Stomach (tissue), 9 donors: ENCODE results near the gene PRR5. TPM values are rescaled to one million over a fixed set of nuclear protein-coding genes. Genes with fewer than 3 reads are reported as not detected.

ENCODE experiments used
- DNase-seq, 2 donors: peaks; one replicate each; pipeline versions ENCODE4 v3.0.0 to v3.0.0-alpha.2; 2013 to 2019
- H3K27ac ChIP-seq, 5 donors: fragments of 200-600 bp in 4 of 5; sonication (generic) in 4 of 5; one replicate each; pipeline ENCODE4 v1.5.1; 2013 to 2019; ENCODE audit warnings: mild to moderate bottlenecking in 1 of 5, moderate library complexity in 1 of 5
- H3K27me3 ChIP-seq, 3 donors: fragments of 200-600 bp; sonication (generic); one replicate each; pipeline ENCODE4 v1.5.1; 2017 to 2019; ENCODE audit warnings: mixed run types in 1 of 3
- H3K36me3 ChIP-seq, 4 donors: fragments of 200-600 bp; sonication (generic); 1 replicate in 3 of 4; 2 replicates in 1 of 4; pipeline ENCODE4 v1.5.1; 2016 to 2019
- H3K4me1 ChIP-seq, 4 donors: fragments of 200-600 bp; sonication (generic); one replicate each; pipeline ENCODE4 v1.5.1; 2016 to 2019
- H3K4me3 ChIP-seq, 4 donors: fragments of 200-600 bp; sonication (generic) in 3 of 4; one replicate each; pipeline ENCODE4 v1.5.1; 2016 to 2019; ENCODE audit warnings: mild to moderate bottlenecking in 1 of 4
- H3K9me3 ChIP-seq, 4 donors: fragments of 200-600 bp; sonication (generic); one replicate each; pipeline ENCODE4 v1.5.1; 2016 to 2019
- CTCF ChIP-seq, 7 experiments: fragments of 450-650 bp in 4 of 7; fragments of 200-600 bp in 3 of 7; sonication (generic) in 3 of 7; IDR thresholded peaks; one replicate each; pipeline ENCODE4 v1.5.1; 2016 to 2019; ENCODE audit warnings: antibody characterized with exemption in 7 of 7, control low read depth in 2 of 7, mild to moderate bottlenecking in 1 of 7
- EP300 ChIP-seq: sonication (generic); formaldehyde crosslinking; IDR thresholded peaks from one replicate; pipeline ENCODE4 v1.6.1; 2017; ENCODE audit warnings: antibody characterized with exemption
- POLR2A ChIP-seq, 4 donors: fragments of 450-650 bp; IDR thresholded peaks; one replicate each; pipeline ENCODE4 v1.6.1; 2016; ENCODE audit warnings: antibody characterized with exemption in 4 of 4, control low read depth in 2 of 4, mild to moderate bottlenecking in 1 of 4, moderate library complexity in 1 of 4
- POLR2AphosphoS5 ChIP-seq, 3 donors: sonication (generic); formaldehyde crosslinking; IDR thresholded peaks; one replicate each; pipeline ENCODE4 v1.6.1; 2016; ENCODE audit warnings: antibody characterized with exemption in 3 of 3
- whole genome bisulfite sequencing, 5 donors: extraction: QIAGEN DNeasy Blood & Tissue Kit in 3 of 5; methylation state at CpG; one replicate each; pipeline versions ENCODE4 v1.1.5 to v1.1.7; 2013 to 2018; 5-methylcytosine and 5-hydroxymethylcytosine counted together
- intact Hi-C: fragments of 100-400 bp; cut with DNase I; formaldehyde crosslinking; loops from one replicate; pipeline ENCODE4 v1.15.1; 2023; ENCODE audit warnings: low total_unique reads
- polyA plus RNA-seq, 3 donors: library from polyadenylated mRNA; stranded (reverse); fragments of 200-250 nt; gene quantifications; one replicate each; pipeline ENCODE4 v1.2.3, GENCODE V29; 2013
- total RNA-seq, 5 donors: library from RNA; depleted of rRNA; stranded (reverse); fragments of >200 nt; gene quantifications; one replicate each; pipeline versions ENCODE4 v1.1.0 to v1.2.3, GENCODE V29; 2014 to 2016
- donor health status: healthy with polysubstance abuse.
- donor health status: Bipolar disorder and iron deficiency.
- donor health status: healthy.

PRR5 gene
- total and polyA plus RNA-seq, 8 donors, result 8.3 to 36.5 (median 17.9) TPM; not detected in 1

- 67 to 74% (median 69%) methylated on average over 1 of the region's 1 CpG for WGBS, 5 donors
- no peak for TF ChIP-seq EP300
- TF ChIP-seq CTCF (IDR thresholded peaks at IDR 0.05), result no peak
- TF ChIP-seq POLR2AphosphoS5 (IDR thresholded peaks at IDR 0.05), result no peak
- TF ChIP-seq POLR2A (IDR thresholded peaks at IDR 0.05), result no peak
- Histone ChIP-seq H3K36me3 (no peaks in the 10 kb centered on the region), H3K27ac (no peak overlapping the region), H3K4me3 (no peak overlapping the region), H3K9me3 (no peaks in the 10 kb centered on the region), H3K27me3 (peaks cover 8 to 65% (median 41%) of the 10 kb centered on the region in 3 donors), H3K4me1 (peaks cover 28 to 60% (median 42%) of the 10 kb centered on the region in 4 donors)
- DNase-seq, result no peak
- intact Hi-C loops, result no loop called here
These were observed 48.5 kb downstream of the PRR5 start for GRCh38 chr22:44750481-44750880.

GRCh38 chr22:44752285-44753188 is 50.5 kb downstream of the PRR5 start, which contains the start of gene ARHGAP8:
Gene ARHGAP8 (plus strand): TSS chr22:44752575. CDS start chr22:44786528, 33,953 bp downstream.
- TF ChIP-seq EP300, result no peak
- TF ChIP-seq POLR2AphosphoS5 (IDR thresholded peaks at IDR 0.05), result no peak
- no peak for TF ChIP-seq CTCF (IDR thresholded peaks at IDR 0.05)
- no peak for TF ChIP-seq POLR2A (IDR thresholded peaks at IDR 0.05)
- H3K4me1 ChIP-seq, result peaks cover 24 to 54% (median 43%) of the 10 kb centered on the region in 4 donors
- 1 to 5% (median 3%) methylated on average over 41 to 76 of the region's 78 CpGs for WGBS, 5 donors
- intact Hi-C loops, result no loop called here
- peak; percentile 60 to 88 for DNase-seq
- H3K27me3 ChIP-seq, result peaks cover 8 to 69% (median 41%) of the 10 kb centered on the region in 3 donors
- H3K27ac ChIP-seq, result peak within 1 kb of the TSS; percentile 69 to 78 (median 77)
- no peaks in the 10 kb centered on the region for H3K36me3 ChIP-seq
- H3K4me3 ChIP-seq, result peak within 1 kb of the TSS; percentile 46 to 56 (median 51)
- H3K9me3 ChIP-seq, result no peaks in the 10 kb centered on the region

GRCh38 chr22:44753189-44754042 is 51.4 kb downstream of the PRR5 start:
- 9 to 12% (median 9%) methylated on average over 24 to 29 of the region's 29 CpGs for WGBS, 5 donors
- peaks cover 8 to 74% (median 41%) of the 10 kb centered on the region in 3 donors for H3K27me3 ChIP-seq
- no peaks in the 10 kb centered on the region for H3K36me3 ChIP-seq
- peaks cover 24 to 51% (median 43%) of the 10 kb centered on the region in 4 donors for H3K4me1 ChIP-seq
- H3K27ac ChIP-seq, result peak overlapping the region; percentile 29 to 78 (median 77)
- peak overlapping the region; percentile 46 to 56 (median 51) for H3K4me3 ChIP-seq
- peak in 1 of 2 donors; percentile 92 for DNase-seq
- no peaks in the 10 kb centered on the region for H3K9me3 ChIP-seq
- no peak for TF ChIP-seq POLR2AphosphoS5 (IDR thresholded peaks at IDR 0.05)
- TF ChIP-seq EP300, result no peak
- TF ChIP-seq CTCF (IDR thresholded peaks at IDR 0.05), result no peak
- no peak for TF ChIP-seq POLR2A (IDR thresholded peaks at IDR 0.05)
- intact Hi-C loops, result no loop called here

- intact Hi-C loops, result no loop called here
- Histone ChIP-seq H3K4me1 (peaks cover 24 to 56% (median 43%) of the 10 kb centered on the region in 4 donors), H3K27ac (peak overlapping the region; percentile 7 to 73 (median 61)), H3K27me3 (peaks cover 8 to 71% (median 41%) of the 10 kb centered on the region in 3 donors), H3K9me3 (no peaks in the 10 kb centered on the region), H3K4me3 (peak overlapping the region in 1 of 4 donors; percentile 22), H3K36me3 (no peaks in the 10 kb centered on the region)
- DNase-seq, result peak in 1 of 2 donors; percentile 34
- WGBS, 5 donors, result 30 to 49% (median 41%) methylated on average over 3 to 7 of the region's 7 CpGs
- peak in 1 of 3 donors; percentile 12 for TF ChIP-seq POLR2AphosphoS5 (IDR thresholded peaks at IDR 0.05)
- TF ChIP-seq POLR2A (IDR thresholded peaks at IDR 0.05), result no peak
These were observed 53.0 kb downstream of the PRR5 start for GRCh38 chr22:44754998-44755397.
